ENCODE data around the gene NUDT14.

Gene NUDT14

GRCh38 chr14:105144026-105144665 is 37.0 kb downstream of the NUDT14 start:
- DNase-seq = no peak

- no peak for DNase-seq
Observed at GRCh38 chr14:105143451-105144025, 37.6 kb downstream of the NUDT14 start.

- DNase-seq = no peak
Observed at GRCh38 chr14:105142651-105143450, 38.3 kb downstream of the NUDT14 start.

GRCh38 chr14:105141486-105142281 is 39.4 kb downstream of the NUDT14 start:
- no peak for DNase-seq

GRCh38 chr14:105141026-105141425 is 40.1 kb downstream of the NUDT14 start:
- DNase-seq = no peak

- no peak for DNase-seq
Observed at GRCh38 chr14:105140581-105140980, 40.5 kb downstream of the NUDT14 start.

- no peak for DNase-seq
Observed at GRCh38 chr14:105139831-105140239, 41.3 kb downstream of the NUDT14 start.

GRCh38 chr14:105139212-105139825 is 41.8 kb downstream of the NUDT14 start:
- no peak for DNase-seq

GRCh38 chr14:105138551-105139111 is 42.5 kb downstream of the NUDT14 start:
- no peak for DNase-seq

- no peak for DNase-seq
Observed at GRCh38 chr14:105138021-105138541, 43.0 kb downstream of the NUDT14 start.

- DNase-seq = no peak
Observed at GRCh38 chr14:105137481-105138020, 43.6 kb downstream of the NUDT14 start.

GRCh38 chr14:105136401-105137322 is 44.5 kb downstream of the NUDT14 start:
- DNase-seq = no peak

- no peak for DNase-seq
Observed at GRCh38 chr14:105135700-105136395, 45.3 kb downstream of the NUDT14 start.

GRCh38 chr14:105132921-105133654 is 48.0 kb downstream of the NUDT14 start:
- DNase-seq = no peak

- no peak for DNase-seq
Observed at GRCh38 chr14:105131241-105131640, 49.9 kb downstream of the NUDT14 start.

GRCh38 chr14:105128059-105128458 is 53.1 kb downstream of the NUDT14 start:
- DNase-seq = no peak

- DNase-seq = no peak
Observed at GRCh38 chr14:105126981-105127329, 54.2 kb downstream of the NUDT14 start.

- DNase-seq = no peak
Observed at GRCh38 chr14:105126126-105126980, 54.8 kb downstream of the NUDT14 start.

All from NCI-H345 (cell line).